H9 (cell line): ENCODE measurements around the gene SLAMF1. TPM values are rescaled to one million over a fixed set of nuclear protein-coding genes. Genes with fewer than 3 reads are reported as not detected.

Experiments
- DNase-seq: peaks from one replicate; pipeline ENCODE4 v3.0.0-alpha.2; 2017
- H2AFZ ChIP-seq: one replicate; pipeline ENCODE4 v1.6.1; 2013; ENCODE audit warnings: mild to moderate bottlenecking, low read length, control low read depth, moderate library complexity
- H2AK5ac ChIP-seq: 2 replicates; pipeline ENCODE4 v1.6.1; 2013; ENCODE audit warnings: low read length, control low read depth, mixed read lengths; ENCODE audit not compliant: insufficient read length
- H2BK120ac ChIP-seq: one replicate; pipeline ENCODE4 v1.6.1; 2013; ENCODE audit warnings: low read depth, mild to moderate bottlenecking, low read length, control low read depth, inconsistent platforms; ENCODE audit not compliant: poor library complexity, severe bottlenecking
- H2BK12ac ChIP-seq: 2 replicates; pipeline ENCODE4 v1.6.1; 2013; ENCODE audit warnings: low read length, control low read depth, mixed read lengths, low read depth; ENCODE audit not compliant: insufficient read length
- H2BK15ac ChIP-seq: 2 replicates; pipeline ENCODE4 v1.6.1; 2013; ENCODE audit warnings: low read depth, low read length, control low read depth
- H2BK20ac ChIP-seq: one replicate; pipeline ENCODE4 v1.6.1; 2013; ENCODE audit warnings: low read depth, mild to moderate bottlenecking, low read length, control low read depth, inconsistent platforms; ENCODE audit not compliant: poor library complexity, severe bottlenecking
- H2BK5ac ChIP-seq: 2 replicates; pipeline ENCODE4 v1.6.1; 2013; ENCODE audit warnings: low read length, control low read depth, mixed read lengths; ENCODE audit not compliant: insufficient read length
- H3K14ac ChIP-seq: 2 replicates; pipeline ENCODE4 v1.6.1; 2013; ENCODE audit warnings: low read length, control low read depth; ENCODE audit not compliant: insufficient read depth
- H3K18ac ChIP-seq: 2 replicates; pipeline ENCODE4 v1.6.1; 2013; ENCODE audit warnings: low read depth, mild to moderate bottlenecking, mixed read lengths, low read length, control low read depth; ENCODE audit not compliant: insufficient read length
- H3K23ac ChIP-seq: 2 replicates; pipeline ENCODE4 v1.6.1; 2013; ENCODE audit warnings: low read length, control low read depth, mixed read lengths, low read depth; ENCODE audit not compliant: insufficient read length
- H3K23me2 ChIP-seq: 2 replicates; pipeline ENCODE4 v1.6.1; 2013; ENCODE audit warnings: low read depth, mild to moderate bottlenecking, mixed read lengths, low read length, control low read depth; ENCODE audit not compliant: insufficient read length, poor library complexity, severe bottlenecking
- H3K27ac ChIP-seq: 2 replicates; pipeline ENCODE4 v1.5.1; 2013; ENCODE audit warnings: low read length, control low read depth, mixed read lengths, low read depth; ENCODE audit not compliant: insufficient read length
- H3K27me3 ChIP-seq: 2 replicates; pipeline ENCODE4 v1.6.1; 2013; ENCODE audit warnings: low read length, control low read depth, inconsistent platforms; ENCODE audit not compliant: insufficient read depth
- H3K4ac ChIP-seq: 2 replicates; pipeline ENCODE4 v1.6.1; 2013; ENCODE audit warnings: low read depth, mild to moderate bottlenecking, control low read depth, inconsistent platforms, low read length, moderate library complexity
- H3K4me1 ChIP-seq: 2 replicates; pipeline ENCODE4 v1.6.1; 2013; ENCODE audit warnings: low read length, control low read depth, inconsistent platforms; ENCODE audit not compliant: insufficient read depth
- H3K4me2 ChIP-seq: 2 replicates; pipeline ENCODE4 v1.6.1; 2013; ENCODE audit warnings: low read length, control low read depth, mixed read lengths; ENCODE audit not compliant: insufficient read length, insufficient read depth
- H3K56ac ChIP-seq: 2 replicates; pipeline ENCODE4 v1.6.1; 2013; ENCODE audit warnings: low read depth, mild to moderate bottlenecking, mixed read lengths, low read length, control low read depth; ENCODE audit not compliant: insufficient read length
- H3K79me1 ChIP-seq: 2 replicates; pipeline ENCODE4 v1.6.1; 2013; ENCODE audit warnings: low read depth, mild to moderate bottlenecking, moderate library complexity, low read length, control low read depth, inconsistent platforms; ENCODE audit not compliant: insufficient read depth, poor library complexity, severe bottlenecking
- H3K79me2 ChIP-seq: 2 replicates; pipeline ENCODE4 v1.6.1; 2013; ENCODE audit warnings: low read length, control low read depth, inconsistent platforms; ENCODE audit not compliant: insufficient read depth
- H3K9ac ChIP-seq: 2 replicates; pipeline ENCODE4 v1.6.1; 2013; ENCODE audit warnings: low read length, control low read depth, mixed read lengths; ENCODE audit not compliant: insufficient read length; ENCODE audit errors: extremely low read depth
- H3K9me3 ChIP-seq: one replicate; pipeline ENCODE4 v1.6.1; 2013; ENCODE audit warnings: low read depth, low read length, inconsistent platforms; ENCODE audit not compliant: control insufficient read depth
- H3T11ph ChIP-seq: one replicate; pipeline ENCODE4 v1.6.1; 2013; ENCODE audit warnings: mild to moderate bottlenecking, low read length, control low read depth, inconsistent platforms
- H4K20me1 ChIP-seq: one replicate; pipeline ENCODE4 v1.6.1; 2013; ENCODE audit not compliant: control insufficient read depth, insufficient read length, insufficient read depth
- H4K5ac ChIP-seq: 2 replicates; pipeline ENCODE4 v1.6.1; 2013; ENCODE audit warnings: low read depth, mild to moderate bottlenecking, mixed read lengths, low read length, control low read depth; ENCODE audit not compliant: insufficient read length
- H4K8ac ChIP-seq: replicated peaks from 2 replicates; pipeline ENCODE4 v1.6.1; 2013; ENCODE audit warnings: low read length, control low read depth, mixed read lengths, low read depth; ENCODE audit not compliant: insufficient read length
- H4K91ac ChIP-seq: 2 replicates; pipeline ENCODE4 v1.6.1; 2013; ENCODE audit warnings: low read depth, mild to moderate bottlenecking, moderate library complexity, mixed read lengths, low read length, control low read depth; ENCODE audit not compliant: insufficient read length
- H3K27ac Mint-ChIP-seq, 3 experiments: 2 replicates in 2 of 3; 3 replicates in 1 of 3; pipeline ENCODE4 v1.8.0; 2020 to 2021; ENCODE audit warnings: mixed read lengths in 3 of 3, mild to moderate bottlenecking in 1 of 3, moderate library complexity in 1 of 3
- H3K27me3 Mint-ChIP-seq: 2 replicates; pipeline ENCODE4 v1.8.0; 2021; ENCODE audit warnings: low read depth, mild to moderate bottlenecking, moderate library complexity, mixed read lengths
- H3K36me3 Mint-ChIP-seq, 3 experiments: 2 replicates in 2 of 3; 3 replicates in 1 of 3; pipeline ENCODE4 v1.8.0; 2020 to 2021; ENCODE audit warnings: low read depth in 3 of 3, mixed read lengths in 3 of 3; ENCODE audit not compliant: insufficient read depth in 1 of 3
- H3K4me1 Mint-ChIP-seq, 2 experiments: 2 replicates each; pipeline ENCODE4 v1.8.0; 2020; ENCODE audit warnings: mixed read lengths in 2 of 2
- H3K4me3 Mint-ChIP-seq, 2 experiments: 2 replicates in 1 of 2; 3 replicates in 1 of 2; pipeline ENCODE4 v1.8.0; 2020 to 2021; ENCODE audit warnings: mild to moderate bottlenecking in 2 of 2, mixed read lengths in 2 of 2, moderate library complexity in 1 of 2
- H3K9me3 Mint-ChIP-seq, 2 experiments: 2 replicates in 1 of 2; 3 replicates in 1 of 2; pipeline ENCODE4 v1.8.0; 2020; ENCODE audit warnings: mild to moderate bottlenecking in 2 of 2, mixed read lengths in 2 of 2, moderate library complexity in 1 of 2
- WGBS: extraction: QIAGEN DNeasy Blood & Tissue Kit; methylation state at CpG from one replicate; pipeline ENCODE4 v1.1.7; 2013; ENCODE audit warnings: missing lambda C conversion rate, low lambda C conversion rate, mixed read lengths; ENCODE audit not compliant: insufficient read length; ENCODE audit errors: extremely low coverage; 5-methylcytosine and 5-hydroxymethylcytosine counted together
- total RNA-seq: library from RNA; stranded (reverse); gene quantifications from 2 replicates; pipeline ENCODE4 v1.2.1, GENCODE V29; 2021
- TF ChIP-seq, protein P1 (sequence below): fragments of 200-600 bp; sonication (generic); conservative IDR thresholded peaks from 3 replicates; pipeline ENCODE4 v1.8.0; 2021; ENCODE audit warnings: antibody characterized with exemption, mild to moderate bottlenecking

Gene SLAMF1
- total RNA-seq, 1 experiment from 2014 or later, result not detected

DNA sequence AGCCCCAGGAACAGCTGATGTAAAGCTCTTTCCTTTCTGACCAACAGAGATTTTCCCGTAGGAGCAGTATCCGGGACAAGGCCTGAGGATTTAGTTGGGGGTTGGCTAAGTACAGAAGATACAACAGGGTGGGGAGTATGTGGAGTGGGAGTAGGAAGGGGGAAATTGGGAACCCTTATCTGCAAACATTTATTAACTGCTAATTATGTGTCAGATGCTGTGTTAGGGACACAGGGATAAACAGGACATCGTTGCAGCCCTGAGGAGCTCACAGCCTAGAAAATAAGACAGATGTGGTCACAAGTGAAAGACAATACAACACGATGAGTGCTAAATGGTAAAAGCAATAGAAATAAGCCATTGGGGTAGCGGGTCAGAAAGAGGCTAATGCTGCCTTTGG is 79.5 kb downstream of the SLAMF1 start:
- Histone ChIP-seq H3K56ac (no peak overlapping the region), H3K9me3 (no peaks in the 10 kb centered on the region), H3K18ac (no peak overlapping the region), H2AFZ (no peak overlapping the region), H3K27ac (no peak overlapping the region), H3K4ac (no peak overlapping the region), H2BK15ac (no peak overlapping the region), H3K4me2 (no peak overlapping the region), H3T11ph (no peak overlapping the region), H3K79me1 (no peaks in the 10 kb centered on the region), H3K9ac (no peak overlapping the region), H2AK5ac (no peak overlapping the region), H4K8ac (no peak overlapping the region), H3K27me3 (no peaks in the 10 kb centered on the region), H3K4me1 (no peaks in the 10 kb centered on the region), H4K5ac (no peak overlapping the region), H3K23me2 (no peaks in the 10 kb centered on the region), H3K14ac (no peak overlapping the region), H3K23ac (no peak overlapping the region), H2BK5ac (no peak overlapping the region), H2BK20ac (no peak overlapping the region), H3K79me2 (no peaks in the 10 kb centered on the region), H4K20me1 (no peaks in the 10 kb centered on the region), H2BK12ac (no peak overlapping the region), H2BK120ac (no peak overlapping the region), H4K91ac (no peak overlapping the region)
- peaks cover 9 to 10% of the 10 kb centered on the region in 2 experiments for H3K9me3 Mint-ChIP-seq
- no peak overlapping the region for H3K27ac Mint-ChIP-seq
- H3K27me3 Mint-ChIP-seq, result peaks cover 3% of the 10 kb centered on the region; the same call in 1 of the 2 replicates
- no peak for DNase-seq
- TF ChIP-seq, protein P1, sequence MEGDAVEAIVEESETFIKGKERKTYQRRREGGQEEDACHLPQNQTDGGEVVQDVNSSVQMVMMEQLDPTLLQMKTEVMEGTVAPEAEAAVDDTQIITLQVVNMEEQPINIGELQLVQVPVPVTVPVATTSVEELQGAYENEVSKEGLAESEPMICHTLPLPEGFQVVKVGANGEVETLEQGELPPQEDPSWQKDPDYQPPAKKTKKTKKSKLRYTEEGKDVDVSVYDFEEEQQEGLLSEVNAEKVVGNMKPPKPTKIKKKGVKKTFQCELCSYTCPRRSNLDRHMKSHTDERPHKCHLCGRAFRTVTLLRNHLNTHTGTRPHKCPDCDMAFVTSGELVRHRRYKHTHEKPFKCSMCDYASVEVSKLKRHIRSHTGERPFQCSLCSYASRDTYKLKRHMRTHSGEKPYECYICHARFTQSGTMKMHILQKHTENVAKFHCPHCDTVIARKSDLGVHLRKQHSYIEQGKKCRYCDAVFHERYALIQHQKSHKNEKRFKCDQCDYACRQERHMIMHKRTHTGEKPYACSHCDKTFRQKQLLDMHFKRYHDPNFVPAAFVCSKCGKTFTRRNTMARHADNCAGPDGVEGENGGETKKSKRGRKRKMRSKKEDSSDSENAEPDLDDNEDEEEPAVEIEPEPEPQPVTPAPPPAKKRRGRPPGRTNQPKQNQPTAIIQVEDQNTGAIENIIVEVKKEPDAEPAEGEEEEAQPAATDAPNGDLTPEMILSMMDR, result no peak
- H3K4me1 Mint-ChIP-seq, result no peaks in the 10 kb centered on the region
- no peak overlapping the region for H3K4me3 Mint-ChIP-seq
- peaks cover 0 to 10% (median 4%) of the 10 kb centered on the region in 3 experiments; a peak in 4 of 7 replicates for H3K36me3 Mint-ChIP-seq
- WGBS, result no CpG with 5 or more reads among the region's 5 CpGs
